NCI-H146 treated with DMSO at 0.1 percent for 48 hours (cell line): ENCODE data around the gene PTPRB.
"Not testable (repeated sequence)": the region's sequence is repeated elsewhere in the genome, so short reads cannot be mapped to it uniquely, and the experiment has no call there.

Experiments used
- DNase-seq: peaks from one replicate; lab custom pipeline; 2025; ENCODE audit not compliant: unreplicated experiment; lab: John Stamatoyannopoulos, UW

The PTPRB gene

DNA sequence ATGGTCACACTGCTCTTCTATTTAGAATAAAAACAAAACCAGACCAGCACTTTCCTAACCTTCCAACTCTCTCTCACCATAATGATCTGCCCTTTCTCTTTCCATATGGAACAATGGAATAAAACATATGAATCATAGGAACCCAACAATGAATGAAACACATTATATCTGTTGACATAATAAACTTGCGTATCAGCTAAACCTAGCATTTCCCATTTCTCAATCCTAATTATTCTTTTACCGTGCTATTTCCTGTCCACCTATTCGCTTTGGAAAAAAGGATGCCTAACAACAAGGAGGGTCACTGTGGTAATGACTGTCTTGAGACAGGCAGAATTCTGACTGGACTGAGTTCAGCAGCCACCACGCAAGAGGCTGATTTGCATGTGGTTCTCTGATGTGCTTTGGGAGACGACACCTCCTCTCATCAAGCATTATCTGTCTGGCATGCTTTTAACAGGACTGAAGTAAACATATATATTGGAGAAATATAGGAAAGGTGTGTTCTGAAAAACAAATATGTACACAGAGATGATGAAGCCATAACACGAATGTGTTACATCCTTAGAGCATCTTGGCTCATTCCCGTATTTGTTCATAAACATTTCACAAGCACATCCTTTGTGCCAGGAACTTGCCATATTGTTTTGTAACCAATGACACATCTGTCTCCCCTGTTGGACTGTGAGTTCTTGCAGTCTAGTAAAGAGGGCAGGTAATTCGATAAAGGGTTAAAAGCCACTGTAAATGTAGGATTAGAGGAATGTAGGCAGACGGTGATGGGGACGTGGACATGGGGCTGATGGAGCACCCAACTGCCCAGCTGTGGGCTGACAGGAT lies 87.7 kb downstream of the PTPRB start:
- no peak for DNase-seq

DNA sequence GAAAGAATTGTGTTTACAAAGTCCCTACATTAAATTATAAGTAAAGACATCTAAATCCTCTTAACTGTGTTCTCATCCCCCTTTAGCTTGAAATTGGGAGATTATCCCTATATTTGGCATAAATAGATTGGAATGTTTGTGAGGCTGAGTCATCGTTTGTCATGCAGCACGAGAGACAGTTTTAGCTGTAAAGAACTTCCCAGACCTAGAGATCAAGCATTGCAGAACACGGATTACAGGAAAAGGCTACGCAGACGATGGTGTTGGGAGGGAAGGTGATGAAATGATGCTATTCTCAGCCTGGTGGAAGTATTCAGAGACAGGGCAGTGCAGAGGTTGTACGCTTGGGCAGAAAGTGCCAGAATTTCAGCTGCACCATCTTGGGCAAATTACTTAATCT lies 93.8 kb downstream of the PTPRB start:
- no peak for DNase-seq

DNA sequence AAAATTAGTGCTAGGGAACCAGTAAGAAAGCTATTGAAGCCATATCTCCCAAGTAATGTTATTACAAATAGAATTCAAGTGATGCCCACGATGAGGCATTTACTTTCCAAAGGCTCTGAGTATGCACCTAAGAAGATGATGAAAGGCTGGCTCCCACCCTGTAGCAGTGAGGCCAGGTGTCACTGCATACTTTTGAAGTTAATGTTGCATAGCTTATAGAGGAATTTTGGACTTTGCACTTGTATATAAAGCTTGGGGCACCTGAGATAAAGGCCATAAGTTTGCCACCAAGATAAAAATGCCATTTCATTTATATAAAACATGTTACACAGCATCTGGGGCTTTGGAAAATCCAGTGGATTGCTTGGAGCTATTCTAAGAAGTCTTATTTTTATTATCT lies 96.2 kb downstream of the PTPRB start:
- DNase-seq = no peak

DNA sequence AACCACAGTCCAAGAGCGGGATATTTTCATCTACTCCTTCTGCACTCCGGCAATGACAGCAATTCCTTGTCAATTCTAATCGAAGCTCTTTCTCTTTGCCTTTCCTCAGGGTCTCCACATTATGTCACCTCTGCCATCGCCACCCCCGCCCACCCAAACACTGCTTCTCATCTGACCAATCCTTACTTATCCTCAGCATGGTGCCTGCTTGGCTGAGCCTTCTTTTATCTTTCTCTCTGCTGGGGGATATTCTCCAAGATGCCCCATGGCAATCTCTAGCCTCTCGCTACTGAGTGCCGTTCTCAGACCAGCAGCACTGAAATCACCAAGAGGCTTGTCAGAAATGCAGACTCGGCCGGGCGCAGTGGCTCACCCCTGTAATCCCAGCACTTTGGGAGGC lies 100.6 kb downstream of the PTPRB start:
- no peak for DNase-seq

DNA sequence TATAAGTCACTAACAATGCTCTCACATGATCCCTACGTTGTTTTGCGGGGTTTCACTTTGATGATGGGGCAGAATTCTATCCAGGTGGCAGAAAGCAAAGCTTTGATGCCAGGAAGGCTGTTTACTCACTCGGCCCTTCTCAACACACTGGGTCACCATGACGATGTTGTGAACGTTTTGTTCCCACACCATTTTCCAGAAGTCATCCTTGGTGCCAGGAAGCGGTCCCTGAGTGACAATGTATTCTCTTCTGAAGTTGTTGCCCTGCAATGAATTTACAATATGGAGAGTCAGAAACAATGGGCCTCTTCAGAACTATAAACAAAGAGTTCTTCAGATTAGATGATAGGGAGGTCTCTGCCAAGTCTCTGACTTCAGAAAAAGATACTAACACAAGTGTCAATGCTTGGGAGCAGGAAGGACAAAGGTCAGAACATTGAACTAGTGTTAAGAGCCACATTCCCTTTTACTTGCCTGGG lies 101.3 kb downstream of the PTPRB start:
- no peak for DNase-seq

DNA sequence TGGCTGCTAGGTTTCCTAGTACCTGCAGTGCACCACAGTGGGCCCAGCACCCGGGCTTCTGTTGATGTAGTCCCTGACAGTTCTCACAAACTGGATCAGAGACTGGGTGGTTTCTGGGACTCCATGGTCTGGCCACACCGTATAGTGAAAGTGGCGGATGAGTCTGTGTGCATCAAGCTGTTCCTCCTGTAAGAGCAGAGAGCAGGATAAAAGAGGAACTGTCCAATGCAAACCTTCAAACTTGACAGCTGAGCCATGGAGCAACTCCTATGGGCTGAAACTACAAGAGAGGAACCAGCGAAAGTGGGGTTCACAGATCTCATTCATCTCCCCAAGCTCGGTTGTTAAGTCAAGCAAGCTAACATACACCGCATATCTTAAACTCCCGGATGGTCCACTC lies 102.8 kb downstream of the PTPRB start:
- no peak for DNase-seq

DNA sequence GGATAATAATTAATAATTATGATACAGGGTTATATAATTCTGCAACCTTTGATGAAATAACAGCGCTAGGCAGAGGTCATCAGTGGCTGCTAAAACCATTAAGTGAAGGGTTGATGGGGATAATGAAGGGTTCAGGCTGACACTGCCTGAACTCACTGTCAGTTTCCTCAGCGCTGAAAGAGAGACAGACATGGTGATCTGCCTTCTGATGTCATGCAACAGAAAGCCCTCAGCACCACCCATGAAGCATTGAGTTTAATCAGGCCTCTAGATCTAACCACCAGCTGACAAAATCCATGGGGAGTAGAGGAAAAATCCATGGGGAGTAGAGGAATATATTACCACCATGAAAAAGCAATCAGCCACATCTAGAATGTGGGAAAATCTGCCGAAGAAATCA lies 107.6 kb downstream of the PTPRB start:
- DNase-seq = no peak

DNA sequence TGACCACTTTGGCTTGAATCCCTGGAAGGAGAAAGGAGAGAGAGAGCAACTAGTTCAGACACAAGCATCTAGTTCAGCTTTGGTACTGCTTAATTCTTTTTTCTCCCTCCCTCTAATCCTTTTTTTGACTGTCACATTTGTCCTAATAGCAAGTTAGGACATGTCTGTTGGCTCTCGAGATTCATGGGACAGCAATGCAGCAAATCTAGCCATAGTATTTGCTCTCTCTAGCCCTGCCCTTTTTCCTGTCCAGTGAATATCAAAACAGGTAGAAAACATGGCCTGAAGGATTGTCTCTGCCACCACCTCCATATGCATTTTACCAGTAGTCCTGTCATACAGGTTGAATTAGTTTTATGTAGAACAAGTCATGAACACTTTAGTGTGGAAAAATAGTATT lies 116.4 kb downstream of the PTPRB start:
- DNase-seq = no peak

DNA sequence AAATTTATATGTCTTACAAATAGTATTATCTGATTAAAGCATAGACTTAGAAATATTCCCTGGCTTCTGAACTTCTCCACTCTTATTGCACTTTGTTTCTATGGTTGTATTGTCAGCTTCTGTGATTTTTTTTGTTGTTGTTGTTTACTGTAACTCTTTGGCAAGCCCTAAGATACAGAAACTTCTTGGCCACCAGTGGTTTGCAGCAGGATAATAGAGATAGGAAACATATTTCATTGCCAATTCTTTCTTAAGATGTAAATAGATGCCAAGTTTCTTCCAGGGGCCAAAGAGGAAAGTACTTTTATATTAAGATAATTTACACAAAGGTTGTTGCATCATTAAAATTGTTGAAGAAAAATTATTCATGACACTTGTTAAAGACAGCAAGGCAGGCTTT lies 123.8 kb downstream of the PTPRB start:
- DNase-seq = no peak

DNA sequence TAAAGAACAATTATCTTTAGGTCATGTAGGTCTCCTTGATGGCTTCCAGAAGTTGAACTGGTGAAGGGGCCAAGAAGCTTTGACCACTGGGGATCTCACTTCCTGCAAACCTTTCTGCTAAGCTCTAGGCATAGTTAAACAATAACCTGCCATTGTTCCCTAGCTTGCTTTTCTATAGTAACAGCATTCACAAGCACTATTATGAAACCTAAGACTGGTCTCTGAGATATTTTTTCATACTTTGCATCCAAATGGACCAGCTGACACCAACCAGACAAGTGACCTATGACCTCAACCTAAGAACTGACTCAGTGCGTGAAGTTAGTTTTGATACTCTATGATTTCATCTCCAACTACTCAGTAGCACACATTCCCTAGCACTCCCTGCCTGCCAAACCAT lies 129.1 kb downstream of the PTPRB start:
- DNase-seq = no peak

DNA sequence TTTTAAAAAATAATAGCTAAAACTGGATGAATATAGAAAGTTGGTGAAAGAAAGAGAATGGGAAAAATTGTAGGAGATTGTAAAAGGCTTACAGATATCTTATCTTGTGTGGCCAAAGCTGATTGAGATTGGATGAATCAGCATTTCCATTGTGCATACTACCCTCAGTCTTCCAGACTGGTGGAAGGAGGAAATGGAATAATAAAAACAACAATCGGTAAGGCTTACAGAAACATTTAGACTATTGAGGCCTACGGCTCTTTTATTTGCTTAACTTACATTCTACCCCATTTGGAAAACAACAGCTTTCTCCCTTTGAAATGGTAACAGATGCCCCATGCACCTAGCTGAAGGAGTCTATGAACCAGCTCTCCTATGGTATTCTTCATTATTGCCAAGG lies 129.8 kb downstream of the PTPRB start:
- DNase-seq = no peak

DNA sequence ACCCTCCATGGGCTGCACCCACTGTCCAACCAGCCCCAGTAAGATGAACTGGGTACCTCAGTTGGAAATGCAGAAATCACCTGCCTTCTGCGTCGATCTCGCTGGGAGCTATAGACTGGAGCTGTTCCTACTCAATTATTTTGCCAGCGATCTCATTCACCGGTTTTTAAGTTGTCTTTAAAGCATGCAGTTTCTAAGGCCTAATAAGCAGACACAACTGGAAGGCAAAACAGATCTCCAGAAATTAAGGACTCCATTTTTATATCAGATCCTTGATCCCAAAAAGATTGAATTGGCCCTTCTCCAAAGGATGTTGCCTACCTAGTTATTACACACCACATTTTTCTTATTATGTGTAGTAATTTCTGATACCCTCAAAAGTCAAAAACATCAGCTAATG lies 139.7 kb downstream of the PTPRB start:
- no peak for DNase-seq

DNA sequence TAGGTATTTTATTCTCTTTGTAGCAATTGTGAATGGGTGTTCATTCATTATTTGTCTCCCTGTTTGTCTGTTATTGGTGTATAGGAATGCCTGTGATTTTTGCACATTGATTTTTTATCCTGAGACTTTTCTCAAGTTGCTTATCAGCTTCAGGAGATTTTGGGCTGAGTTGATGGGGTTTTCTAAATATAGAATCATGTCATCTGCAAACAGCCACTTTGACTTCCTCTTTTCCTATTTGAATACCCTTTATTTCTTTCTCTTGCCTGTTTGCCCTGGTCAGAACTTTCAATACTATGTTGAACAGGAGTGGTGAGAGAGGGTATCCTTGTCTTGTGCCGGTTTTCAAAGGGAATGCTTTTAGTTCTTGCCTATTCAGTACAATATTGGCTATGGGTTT lies 144.3 kb downstream of the PTPRB start:
- not testable (repeated sequence) for DNase-seq

DNA sequence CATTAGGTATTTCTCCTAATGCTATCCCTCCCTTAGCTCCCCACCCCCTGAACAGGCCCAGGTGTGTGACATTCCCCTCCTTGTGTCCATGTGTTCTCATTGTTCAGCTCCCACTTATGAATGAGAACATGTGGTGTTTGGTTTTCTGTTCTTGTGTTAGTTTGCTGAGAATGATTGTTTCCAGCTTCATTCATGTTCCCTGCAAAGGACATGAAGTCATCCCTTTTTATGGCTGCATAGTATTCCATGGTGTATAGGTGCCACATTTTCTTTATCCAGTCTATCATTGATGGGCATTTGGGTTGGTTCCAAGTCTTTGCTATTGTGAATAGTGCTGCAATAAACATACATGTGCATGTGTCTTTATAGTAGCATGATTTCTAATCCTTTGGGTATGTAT lies 146.3 kb downstream of the PTPRB start:
- DNase-seq = not testable (repeated sequence)

DNA sequence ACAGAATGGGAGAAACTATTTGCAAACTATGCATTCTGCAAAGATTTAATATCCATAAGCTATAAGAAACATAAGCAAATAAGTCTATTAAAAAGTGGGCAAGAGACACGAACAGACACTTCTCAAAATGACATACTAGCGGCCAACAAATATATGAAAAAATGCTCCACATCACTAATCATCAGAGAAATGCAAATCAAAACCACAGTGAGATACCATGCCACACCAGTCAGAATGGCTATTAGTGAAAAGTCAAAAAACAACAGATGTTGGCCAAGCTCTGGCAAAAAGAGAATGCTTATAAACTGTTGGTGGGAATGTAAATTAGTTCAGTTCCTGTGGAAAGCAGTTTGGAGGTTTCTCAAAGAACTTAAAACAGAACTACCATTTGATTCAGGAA lies 149.8 kb downstream of the PTPRB start:
- DNase-seq = no peak

DNA sequence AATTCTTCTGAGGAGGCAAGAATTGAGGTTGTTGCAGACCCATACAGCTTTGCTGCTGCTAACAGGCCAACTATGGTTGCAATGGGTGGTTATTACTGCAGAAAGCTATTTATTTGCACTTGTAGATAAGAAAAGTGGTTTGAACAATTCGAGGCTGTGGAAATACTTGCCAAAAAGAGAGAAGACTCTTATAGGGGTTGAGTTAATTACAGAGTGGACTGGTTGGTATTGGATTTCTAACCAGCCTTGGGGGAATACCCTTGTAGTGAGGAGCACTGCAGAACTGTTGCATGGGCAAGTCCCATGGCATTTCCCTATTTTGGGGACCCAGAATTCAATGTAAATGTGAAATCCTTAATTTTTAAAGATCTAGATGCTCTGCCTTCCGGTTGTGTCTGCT lies 150.6 kb downstream of the PTPRB start:
- DNase-seq = no peak

DNA sequence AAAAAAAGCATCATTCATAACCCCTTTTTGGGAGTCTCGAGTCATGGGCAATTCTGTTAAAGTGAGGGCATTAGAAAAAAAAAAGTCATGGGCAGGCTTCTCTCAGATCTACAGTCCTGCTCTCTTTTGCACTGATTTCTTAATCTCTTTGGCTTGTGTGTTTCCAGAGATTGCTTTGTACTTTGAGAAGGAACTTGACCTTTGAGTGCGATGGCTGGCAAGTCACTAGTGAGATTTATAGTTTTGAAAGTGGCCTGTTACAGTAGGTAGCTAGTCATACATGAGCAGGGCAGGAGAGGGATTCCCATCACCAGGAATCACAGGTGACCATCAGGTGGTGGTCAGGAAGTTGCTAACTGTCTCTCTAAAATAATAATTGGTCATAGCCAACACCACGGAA lies 151.5 kb downstream of the PTPRB start:
- no peak for DNase-seq

DNA sequence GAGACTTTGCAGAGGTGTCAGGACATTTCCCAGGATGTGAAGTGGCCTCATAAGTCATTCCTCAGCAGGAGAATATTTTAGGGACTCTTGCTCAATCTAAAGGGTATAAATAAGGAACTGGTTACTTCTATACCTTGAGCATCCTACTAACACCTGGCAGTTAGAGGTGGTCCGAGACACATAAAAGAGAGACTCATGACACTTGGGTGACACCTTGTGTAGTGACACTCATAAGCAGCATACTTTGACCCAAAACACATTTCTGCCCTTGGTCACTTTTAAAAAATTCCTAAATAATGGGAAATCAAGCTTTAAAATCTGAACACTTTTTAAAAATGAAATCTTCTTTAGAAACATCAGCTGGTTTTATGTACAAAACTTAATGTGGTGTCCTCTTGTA lies 152.8 kb downstream of the PTPRB start:
- DNase-seq = no peak

DNA sequence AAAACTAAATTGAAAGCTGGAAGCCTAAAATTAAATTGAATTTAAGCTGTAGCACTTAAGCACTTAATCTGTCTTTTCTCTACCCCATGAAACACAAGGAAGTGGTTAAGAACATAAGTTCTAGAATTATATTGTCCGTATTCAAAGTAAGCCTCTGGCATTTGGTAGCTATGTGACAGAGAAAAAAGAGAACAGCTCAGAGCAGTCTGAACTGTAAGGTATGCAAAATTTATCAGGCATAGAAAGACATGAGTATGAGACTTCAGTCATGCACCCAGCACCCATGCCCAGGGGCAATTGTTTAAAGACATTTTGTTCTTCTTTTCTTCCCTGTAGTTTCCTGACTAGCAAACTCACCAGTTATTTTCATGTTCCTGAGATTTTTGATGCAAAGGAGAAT lies 154.5 kb downstream of the PTPRB start:
- DNase-seq = no peak

DNA sequence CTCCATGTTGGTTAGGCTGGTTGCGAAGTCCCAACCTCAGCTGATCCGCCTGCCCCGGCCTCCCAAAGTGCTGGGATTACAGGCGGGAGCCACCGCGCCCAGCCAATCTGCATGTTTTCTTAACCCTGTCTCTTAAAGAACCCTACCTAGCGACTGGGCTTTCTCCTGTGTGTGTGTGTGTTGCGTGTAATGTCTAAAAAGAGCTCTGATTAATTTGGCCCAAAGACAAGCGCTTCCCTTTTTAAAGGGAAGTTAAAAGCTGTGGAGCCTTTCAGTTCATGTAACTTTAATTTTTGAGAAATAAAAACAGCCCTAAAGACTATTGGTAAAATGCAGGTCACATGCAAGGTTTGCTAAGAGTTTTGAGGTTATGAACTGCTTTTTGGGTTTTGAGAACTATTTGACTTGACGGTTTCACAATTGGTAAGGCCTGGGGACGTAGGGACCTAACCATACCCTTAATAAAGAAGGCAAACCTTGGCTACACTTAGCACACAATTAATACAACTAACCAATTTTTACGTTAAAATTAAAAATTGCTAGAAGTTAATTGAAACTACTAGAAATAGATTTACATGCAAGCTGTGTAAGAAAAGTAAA lies 167.9 kb downstream of the PTPRB start:
- DNase-seq = no peak

DNA sequence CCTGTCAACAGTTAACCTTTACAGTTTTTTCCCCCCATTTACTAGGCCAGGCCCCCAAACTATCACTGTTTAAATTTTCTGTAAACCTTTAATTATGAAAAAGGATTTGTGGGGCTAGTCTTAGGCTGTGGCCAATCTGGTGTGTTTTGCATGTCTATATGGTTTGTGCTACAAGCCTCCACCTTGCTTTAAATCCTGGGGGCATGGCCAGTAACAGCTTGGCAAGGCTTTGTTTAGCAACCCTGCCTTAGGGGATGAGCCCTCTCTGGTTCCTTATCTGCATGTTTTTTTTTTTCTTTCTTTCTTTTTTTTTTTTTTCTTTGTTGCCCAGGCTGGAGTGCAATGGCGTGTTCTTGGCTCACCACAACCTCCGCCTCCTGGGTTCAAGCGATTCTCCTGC lies 168.5 kb downstream of the PTPRB start:
- DNase-seq = no peak

DNA sequence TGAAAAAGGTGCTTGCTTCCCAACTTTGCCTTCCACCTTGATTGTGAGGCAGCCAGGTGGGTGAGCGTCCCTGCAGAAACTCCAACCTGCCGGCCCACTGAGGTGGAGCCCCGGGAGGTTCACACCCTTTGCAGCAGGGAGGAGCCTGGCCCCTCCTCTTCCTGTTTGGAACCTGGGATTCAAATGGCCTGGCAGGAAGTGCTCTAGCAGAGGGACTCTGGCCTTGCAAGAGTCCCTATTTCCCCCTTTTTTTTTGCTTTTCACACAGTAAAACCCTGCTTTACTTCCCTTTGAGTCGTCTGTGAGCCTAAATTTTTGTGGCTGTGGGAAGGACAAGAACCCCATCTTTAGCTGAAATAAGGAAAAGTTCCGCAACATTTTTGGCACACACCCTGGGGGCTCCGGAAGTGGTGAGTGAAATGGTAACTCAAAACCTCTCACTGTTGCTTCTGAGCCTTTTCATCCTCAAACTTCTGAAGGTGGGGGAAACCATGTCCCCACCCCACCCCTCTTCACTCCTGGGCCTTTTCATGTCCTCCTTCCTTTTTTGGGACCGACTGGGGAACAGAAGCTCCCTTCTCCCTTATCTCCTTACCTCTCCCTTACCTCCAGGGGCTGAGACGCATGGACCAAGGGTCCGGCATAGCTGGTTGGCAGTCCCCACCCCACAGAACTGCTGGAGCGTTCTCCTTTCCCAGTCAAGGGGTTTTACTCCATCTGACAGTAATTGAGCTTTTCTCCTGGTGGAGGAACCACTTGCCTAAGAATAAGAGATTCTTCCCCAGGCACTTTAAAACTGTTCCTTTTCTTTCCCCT lies 169.1 kb downstream of the PTPRB start:
- no peak for DNase-seq
